ENCODE measurements around the gene RDH13.
"Not testable (repeated sequence)": the region's sequence is repeated elsewhere in the genome, so short reads cannot be mapped to it uniquely, and the experiment has no call there.

DNA sequence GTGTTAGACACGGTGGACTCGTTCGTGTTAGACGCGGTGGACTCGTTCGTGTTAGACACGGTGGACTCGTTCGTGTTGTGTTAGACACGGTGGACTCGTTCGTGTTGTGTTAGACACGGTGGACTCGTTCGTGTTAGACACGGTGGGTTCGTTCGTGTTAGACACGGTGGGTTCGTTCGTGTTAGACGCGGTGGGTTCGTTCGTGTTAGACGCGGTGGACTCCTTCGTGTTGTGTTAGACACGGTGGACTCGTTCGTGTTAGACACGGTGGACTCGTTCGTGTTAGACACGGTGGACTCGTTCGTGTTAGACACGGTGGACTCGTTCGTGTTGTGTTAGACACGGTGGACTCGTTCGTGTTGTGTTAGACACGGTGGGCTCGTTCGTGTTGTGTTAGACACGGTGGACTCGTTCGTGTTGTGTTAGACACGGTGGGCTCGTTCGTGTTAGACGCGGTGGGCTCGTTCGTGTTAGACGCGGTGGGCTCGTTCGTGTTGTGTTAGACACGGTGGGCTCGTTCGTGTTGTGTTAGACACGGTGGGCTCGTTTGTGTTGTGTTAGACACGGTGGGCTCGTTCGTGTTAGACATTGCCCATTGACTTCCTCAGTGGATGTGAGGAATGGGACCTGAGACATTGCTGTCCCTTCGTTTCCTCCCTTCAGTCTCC is 29.8 kb downstream of the RDH13 start:
- not testable (repeated sequence) for TF ChIP-seq POLR2A, CTCF (IDR thresholded peaks at IDR 0.05)
